ENCODE data around the gene ZFYVE9.

GRCh38 chr1:52296345-52296744 is 154.5 kb downstream of the ZFYVE9 start:
- peak; percentile 79 for TF ChIP-seq CTCF (IDR thresholded peaks at IDR 0.05; ENCODE audit: insufficient read depth, low read depth, low read length)
- no peak for TF ChIP-seq EZH2 (IDR thresholded peaks at IDR 0.05; ENCODE audit: insufficient read depth, low read length)

Data from astrocyte (in vitro differentiated cells and primary cell).